GM19372 (cell line): ENCODE measurements around the gene FTCD.

ENCODE experiments used
- ATAC-seq: cut with Tn5 transposase; IDR thresholded peaks from one replicate; pipeline ENCODE4 v1.9.1; 2021; ENCODE audit warnings: mild to moderate bottlenecking, low read depth, moderate library complexity; ENCODE audit not compliant: unreplicated experiment

Gene FTCD

DNA sequence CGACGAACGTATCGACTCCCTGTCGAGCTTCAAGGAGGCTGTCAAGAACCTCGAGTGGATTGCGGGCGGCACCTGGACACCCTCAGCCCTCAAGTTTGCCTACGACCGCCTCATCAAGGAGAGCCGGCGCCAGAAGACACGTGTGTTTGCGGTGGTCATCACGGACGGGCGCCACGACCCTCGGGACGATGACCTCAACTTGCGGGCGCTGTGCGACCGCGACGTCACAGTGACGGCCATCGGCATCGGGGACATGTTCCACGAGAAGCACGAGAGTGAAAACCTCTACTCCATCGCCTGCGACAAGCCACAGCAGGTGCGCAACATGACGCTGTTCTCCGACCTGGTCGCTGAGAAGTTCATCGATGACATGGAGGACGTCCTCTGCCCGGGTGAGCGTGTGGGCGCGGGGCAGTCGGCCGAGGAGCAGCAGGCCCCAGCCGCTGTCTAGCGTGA is 29.5 kb downstream of the FTCD start:
- ATAC-seq = no peak

DNA sequence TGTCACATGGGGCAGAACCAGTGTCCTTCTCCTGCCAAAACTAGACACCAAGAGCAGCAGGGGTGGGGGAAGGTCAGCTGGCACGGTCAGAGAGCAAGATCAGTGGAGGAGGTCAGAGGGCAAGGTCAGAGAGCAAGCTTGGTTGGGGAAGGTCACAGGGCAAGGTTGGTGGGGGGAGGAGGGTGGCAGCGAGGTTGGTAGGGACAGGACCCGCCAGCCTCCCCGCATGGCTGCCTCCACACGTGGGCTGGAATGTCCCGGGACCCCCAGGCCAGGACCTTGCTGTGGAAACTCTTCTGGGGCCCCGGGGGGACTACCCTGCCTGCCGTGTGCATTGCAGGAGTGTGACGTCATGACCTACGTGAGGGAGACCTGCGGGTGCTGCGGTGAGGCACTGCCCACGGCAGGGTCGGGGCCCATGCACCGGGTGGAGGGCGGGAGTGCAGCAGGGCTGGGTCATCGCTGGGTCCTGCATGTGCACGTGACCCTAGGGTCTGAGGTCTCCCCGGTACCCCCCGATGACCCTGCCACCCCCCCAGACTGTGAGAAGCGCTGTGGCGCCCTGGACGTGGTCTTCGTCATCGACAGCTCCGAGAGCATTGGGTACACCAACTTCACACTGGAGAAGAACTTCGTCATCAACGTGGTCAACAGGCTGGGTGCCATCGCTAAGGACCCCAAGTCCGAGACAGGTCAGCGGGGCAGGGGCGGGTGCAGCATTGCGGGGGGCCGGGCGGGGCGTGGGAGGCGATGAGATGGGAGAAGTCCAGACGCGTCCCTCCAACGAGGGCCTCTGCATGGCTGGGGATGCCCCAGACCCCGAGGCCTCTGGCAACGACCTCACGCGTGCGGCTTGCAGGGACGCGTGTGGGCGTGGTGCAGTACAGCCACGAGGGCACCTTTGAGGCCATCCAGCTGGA is 30.2 kb downstream of the FTCD start:
- ATAC-seq = no peak

DNA sequence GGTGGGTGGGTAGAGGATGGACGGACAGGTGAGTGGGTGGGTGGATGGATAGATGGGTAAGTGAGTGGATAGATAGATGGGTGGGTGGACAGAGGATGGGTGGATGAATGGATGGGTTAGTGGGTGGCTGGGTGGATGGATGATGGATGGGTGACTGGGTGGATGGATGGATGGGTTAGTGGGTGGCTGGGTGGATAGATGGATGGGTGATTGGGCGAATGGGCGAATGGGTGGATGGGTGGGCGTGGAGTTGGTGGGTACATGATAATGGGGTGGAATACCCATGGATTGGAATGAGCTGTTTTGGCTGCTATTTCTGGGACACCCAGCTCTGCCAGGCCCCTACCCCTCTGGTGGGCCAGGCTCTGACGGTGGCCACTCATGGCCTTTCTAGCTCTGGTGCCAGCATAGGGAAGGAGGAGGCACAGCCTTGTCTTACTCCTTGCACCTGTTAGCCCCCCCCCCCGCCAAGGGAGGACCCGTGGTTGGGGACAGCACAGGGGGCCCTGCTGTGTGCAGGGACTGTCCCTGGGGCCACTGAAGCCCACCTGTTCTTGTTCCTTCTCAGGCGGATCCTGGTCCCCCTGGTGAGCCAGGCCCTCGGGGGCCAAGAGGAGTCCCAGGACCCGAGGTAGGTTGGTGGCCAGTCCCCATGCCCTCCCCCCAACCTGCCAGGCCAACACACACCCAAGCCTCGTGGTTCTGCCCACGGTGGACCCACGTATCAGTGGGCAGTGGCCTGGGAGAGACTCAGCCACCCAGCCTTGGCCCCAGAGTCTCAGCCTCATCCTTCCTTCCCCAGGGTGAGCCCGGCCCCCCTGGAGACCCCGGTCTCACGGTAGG is 31.1 kb downstream of the FTCD start:
- no peak for ATAC-seq

DNA sequence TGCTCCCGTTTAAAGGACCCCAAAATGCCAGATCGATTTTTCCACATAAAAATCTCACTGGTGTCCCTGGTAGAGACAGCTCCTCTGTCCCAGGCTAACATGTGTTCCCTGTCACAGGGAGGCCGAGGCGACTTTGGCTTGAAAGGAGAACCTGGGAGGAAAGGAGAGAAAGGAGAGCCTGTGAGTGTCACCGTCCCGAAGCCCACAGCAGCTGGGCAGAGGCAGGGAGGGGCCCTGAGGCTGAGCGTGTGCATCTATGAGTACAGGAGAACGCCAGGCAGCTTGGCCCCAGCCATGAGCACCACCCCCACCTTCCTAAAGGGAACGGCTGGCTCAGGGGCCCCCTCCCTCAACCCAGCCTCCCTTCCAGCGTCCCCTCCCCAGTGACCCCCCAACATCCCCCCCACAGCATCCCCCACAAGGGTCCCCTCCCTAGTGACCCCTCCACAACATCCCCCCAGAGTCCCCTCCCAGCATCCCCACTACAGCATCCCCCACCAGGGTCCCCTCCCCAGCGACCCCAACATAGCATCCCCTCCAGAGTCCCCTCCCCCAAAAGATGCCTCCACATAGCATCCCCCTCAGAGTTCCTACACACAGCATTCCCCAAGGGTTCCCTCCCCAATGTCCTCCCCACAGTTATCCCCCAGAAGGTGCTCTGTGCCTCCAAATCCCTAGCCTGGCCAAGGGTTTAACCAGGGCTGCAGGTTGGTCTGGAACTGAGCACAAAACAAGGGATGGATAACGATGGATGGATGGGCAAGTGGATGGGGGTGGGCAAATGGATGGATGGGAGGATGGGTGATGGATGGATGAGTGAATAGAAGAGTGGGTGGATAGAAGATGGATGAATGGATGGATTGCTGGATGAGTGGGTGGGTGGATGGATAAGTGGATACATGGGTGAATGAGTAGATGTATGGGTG is 32.4 kb downstream of the FTCD start:
- no peak for ATAC-seq

DNA sequence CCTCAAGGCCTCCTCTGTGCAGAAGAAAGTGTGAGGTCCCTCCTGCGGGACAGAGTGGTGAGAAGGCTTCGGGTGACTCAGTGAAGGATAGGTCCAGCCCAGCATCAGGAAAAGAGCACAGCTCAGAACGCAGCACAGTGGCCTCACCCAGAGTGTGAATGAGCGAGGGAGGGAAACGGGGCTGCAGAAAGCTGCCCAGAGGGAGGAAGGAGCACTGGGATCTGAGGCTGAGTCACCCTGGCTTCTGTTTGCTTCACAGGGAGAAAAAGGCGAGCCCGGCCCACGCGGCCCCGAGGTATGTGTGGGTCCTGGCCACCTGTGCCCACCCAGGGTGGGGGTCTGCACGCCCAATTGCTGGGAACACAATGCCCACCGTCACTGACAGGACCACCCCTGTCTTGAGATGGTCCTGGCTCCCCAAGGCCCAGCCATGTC is 33.1 kb downstream of the FTCD start:
- ATAC-seq = no peak

DNA sequence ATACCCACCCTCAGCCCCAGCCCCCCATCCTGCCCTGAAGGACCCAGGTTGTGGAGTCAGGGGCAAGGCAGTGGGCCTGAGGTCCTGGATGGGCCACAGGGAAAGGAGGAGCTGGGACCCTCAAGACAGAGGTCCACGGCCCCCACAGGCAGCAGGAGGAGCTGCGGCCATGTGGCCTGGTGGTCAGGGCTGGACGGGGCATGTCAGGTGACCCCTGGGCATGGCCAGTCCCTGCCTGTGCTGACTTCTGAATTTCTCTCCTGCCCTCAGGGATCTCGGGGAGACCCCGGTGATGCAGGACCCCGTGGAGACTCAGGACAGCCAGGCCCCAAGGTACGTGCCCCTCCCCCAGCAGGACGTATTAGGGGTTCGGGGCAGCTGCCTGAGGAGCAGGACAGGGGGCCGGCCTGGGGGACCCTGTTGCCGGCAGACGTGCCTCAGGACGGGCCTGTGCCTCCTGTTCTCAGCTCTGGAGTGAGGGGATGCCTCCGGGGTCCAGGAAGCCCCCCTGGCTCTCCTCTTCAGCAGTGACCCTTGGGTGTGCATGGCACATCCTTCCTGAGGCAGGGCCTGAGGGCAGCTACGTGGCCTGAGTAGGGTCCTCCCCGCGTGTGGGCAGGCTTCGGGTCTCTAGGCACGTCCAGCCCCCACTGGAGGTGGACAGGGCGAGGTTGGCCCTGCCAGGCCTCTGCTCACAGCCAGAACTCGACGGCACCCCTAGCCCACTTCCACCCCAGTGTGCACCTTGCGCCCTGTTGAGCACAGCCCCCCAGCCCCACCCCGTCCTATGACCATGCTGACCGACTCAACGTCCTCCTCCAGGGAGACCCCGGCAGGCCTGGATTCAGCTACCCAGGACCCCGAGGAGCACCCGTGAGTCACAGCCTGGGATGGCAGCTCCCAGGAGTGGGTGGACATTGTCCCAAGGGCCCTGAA is 33.8 kb downstream of the FTCD start:
- no peak for ATAC-seq

DNA sequence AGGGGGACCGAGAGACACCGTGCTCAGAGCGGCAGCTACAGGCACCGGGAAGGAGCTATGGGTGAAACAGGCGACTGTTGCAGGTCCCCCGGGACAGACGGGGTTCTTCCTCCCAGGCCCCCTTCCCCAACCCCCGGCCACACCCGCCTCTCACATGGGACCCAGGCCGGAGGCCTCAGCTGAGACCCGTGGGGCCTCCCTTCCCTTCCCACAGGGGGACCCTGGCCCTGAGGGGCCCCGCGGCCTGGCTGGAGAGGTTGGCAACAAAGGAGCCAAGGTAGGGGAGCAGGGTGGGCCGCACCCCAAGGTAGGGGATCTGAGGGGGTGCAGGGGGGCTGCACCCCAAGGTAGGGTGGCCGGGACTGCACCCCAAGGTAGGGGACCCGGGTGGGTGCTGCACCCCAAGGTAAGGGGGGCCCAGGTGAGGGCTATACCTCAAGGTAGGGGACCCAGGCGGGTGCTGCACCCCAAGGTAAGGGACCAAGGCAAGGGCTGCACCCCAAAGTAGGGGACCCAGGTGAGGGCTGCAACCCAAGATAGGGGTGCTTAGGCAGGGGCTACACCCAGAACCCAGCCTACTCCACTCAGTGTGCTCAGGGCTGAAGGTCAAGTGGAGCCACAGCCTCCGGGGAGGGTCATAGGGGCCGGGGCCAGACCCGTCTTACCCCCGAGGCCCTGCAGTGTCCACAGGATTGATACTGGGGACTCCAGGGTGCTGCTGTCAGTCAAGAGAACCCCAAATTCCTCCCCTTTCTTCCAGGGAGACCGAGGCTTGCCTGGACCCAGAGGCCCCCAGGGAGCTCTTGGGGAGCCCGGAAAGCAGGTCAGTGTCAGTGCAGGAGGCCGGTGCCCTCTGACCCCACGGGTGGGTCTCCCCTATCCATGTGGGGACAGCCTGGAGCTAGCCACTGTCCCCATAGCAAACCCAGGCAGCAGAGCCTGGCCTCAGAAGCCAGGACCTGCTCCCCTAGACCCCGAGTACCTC is 34.8 kb downstream of the FTCD start:
- no peak for ATAC-seq

DNA sequence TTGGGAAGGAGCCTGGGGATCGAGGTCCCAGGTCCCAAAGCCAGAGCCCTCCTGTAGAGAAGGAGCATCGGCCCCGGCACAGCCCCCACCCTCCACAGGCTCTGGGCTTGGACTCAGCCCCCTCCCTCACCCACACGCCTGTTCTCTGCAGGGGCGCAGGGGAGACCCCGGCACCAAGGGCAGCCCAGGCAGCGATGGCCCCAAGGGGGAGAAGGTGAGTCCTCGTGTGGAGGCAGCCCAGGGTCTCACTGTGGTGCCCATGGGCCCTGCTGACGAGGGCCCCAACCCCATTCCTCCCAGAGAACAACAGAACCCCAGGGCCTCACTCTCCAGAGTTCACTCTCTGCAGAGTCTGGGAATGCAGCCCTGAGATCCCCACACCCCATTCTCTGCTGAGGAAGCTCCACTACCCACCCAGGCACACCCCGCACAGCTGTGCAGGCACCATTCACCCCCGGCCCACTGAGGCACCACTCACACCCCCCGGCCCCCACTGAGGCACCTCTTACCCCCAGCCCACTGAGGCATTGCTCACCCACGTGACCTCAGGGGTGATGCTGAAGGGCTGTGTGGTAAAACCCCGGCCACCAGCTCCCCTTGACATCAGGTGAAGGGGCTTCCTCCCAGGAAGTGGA is 35.6 kb downstream of the FTCD start:
- no peak for ATAC-seq

DNA sequence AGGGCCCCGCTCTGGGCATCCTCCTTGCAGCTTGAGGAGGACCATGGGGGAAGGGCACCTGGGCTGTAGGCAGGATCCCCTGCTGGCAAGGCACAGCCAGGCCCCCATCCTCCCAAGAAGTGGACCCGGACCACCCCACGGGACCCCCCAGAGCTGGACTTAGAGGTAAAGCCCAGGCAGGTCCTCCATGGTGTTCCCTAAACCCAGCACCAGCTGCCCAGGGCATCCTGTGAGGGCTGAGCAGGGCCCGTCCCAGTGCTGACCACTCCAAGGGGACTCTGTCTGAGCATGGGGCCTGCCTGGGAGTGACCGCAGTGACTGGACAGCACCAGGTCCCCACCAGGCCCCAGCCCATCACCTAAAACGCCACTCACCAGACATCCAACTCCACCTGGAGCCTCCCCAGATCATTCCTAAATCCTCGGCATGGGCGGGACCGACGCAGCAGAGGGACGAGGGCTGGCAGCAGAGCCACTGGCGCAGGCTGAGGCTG is 36.2 kb downstream of the FTCD start:
- no peak for ATAC-seq

DNA sequence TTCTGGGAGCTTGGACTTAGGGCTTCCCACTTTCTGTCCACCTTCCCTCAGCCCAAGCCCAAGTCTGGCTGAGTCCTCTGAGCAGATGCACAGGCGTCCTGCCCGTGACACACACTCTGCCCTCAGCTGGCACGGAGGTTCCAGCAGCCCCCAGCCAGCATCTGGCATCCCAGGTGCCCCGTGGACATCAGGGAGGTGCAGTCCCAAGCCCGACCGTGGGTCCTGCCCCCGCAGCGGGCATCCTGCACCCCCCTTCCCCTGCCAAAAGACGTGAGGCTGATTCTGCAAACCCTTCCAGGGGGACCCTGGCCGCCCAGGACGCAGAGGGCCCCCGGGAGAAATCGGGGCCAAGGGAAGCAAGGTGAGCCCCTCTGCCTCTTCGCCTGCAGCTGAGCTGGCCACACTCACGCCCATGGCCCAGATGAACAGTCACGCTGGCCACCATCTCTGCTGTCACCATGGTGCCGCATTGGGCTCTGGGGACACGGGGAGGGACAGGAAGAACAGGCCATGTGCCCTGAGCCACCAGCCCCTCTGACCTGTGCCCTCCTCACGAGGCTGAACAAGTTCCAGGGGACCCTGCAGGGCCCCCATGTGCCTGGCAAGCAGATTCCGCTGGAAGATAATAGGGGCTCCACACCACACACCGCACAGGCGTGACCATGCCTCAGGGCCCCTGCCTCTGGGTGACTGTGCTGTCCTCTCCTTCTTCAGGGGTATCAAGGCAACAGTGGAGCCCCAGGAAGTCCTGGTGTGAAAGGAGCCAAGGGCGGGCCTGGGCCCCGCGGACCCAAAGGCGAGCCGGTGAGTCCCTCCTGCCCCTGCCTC is 36.8 kb downstream of the FTCD start:
- no peak for ATAC-seq

DNA sequence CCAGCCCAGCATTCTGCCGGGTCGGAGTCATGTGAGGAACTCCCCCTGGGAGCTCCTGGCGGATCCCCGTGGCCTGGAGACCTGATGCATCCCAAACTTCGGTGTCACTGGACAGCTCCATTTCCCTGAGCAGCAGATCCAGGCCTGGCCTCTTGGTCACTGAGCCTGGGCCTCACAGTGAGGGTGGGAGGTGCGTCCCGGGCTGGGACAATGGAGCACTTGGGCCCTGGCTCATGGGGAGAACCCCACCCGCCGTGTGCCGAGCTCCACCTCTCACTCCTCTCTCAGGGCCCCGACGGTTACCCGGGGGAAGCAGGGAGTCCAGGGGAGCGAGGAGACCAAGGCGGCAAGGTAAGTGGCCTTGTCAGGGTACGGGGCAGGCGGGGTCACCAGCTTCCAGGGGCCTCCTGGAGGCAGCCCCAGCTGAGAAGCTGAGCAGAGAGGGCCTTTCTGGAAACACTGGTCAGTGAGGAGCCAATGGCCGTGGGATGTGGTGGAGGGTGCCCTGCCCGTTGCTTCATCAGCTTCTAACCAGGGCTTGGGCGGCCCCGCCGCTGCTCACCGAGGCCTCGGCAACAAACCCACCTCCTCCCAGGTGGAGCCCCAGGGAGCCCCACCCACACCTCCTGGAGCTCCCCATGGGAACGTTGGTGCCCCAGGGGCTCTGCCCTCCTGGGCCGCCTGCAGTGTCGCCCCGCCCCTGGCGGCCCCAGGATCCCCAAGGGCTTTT is 37.6 kb downstream of the FTCD start:
- no peak for ATAC-seq

DNA sequence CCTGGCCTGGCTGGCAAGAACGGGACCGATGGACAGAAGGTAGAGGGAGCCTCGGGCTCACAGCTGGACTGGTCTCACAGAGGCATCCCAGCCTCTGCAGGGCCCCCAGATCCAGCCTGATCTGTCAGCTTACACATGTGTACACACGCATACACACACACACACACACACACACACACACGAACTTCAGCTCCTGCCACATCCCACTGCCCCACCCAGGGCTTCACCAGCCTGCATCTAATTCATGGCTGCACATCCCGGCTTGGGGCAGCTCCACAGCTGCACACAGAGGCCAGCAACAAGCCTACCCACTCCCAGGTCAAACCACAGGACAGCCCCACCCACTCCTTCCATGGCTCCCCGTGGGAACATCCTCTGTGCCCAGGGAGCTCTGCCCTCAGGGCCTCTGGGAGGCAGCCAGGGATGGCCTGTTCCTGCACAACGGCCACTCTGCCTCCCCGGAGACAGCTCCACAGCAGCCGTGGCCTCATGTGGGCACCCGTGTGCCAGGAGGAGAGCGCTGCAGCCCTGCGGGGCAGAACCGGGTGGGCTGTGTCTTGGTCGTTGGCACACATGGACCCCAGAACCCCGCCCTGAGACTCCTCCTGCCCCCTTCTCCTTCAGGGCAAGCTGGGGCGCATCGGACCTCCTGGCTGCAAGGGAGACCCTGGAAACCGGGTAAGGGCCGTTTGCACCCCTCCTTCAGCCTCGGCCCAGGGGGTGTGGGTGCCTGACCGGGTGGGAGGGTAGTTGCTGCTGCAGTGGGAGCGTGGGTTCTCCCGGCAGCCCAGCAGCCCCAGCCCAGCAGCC is 38.4 kb downstream of the FTCD start:
- no peak for ATAC-seq

DNA sequence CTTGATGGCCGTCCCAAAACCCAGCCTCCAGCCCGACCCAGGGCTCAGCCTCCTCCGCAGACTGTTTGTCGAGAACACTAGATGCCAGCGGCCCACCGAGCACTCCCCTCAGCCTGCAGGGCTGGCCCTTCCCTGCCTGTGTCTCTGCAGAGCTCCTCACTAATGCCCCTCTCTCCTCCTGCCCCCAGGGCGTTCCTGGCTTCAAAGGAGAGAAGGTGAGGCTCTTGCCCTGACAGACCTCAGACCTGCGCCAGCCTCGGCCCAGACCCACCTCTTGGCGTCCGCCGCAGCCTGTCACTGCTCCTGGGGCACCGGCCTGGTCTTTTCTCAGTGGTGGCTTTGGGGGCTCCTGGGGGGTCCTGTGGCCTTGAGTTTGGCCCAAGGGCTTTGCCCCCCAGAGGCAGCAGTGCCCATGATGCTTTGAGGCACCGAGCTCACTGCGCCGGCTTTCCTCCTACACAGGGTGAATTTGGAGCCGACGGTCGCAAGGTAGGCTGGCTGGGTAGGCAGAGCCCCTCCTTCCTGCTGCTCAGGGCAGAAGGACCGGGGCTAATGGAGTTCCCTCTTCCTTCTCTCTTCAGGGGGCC is 39.1 kb downstream of the FTCD start:
- ATAC-seq = no peak

DNA sequence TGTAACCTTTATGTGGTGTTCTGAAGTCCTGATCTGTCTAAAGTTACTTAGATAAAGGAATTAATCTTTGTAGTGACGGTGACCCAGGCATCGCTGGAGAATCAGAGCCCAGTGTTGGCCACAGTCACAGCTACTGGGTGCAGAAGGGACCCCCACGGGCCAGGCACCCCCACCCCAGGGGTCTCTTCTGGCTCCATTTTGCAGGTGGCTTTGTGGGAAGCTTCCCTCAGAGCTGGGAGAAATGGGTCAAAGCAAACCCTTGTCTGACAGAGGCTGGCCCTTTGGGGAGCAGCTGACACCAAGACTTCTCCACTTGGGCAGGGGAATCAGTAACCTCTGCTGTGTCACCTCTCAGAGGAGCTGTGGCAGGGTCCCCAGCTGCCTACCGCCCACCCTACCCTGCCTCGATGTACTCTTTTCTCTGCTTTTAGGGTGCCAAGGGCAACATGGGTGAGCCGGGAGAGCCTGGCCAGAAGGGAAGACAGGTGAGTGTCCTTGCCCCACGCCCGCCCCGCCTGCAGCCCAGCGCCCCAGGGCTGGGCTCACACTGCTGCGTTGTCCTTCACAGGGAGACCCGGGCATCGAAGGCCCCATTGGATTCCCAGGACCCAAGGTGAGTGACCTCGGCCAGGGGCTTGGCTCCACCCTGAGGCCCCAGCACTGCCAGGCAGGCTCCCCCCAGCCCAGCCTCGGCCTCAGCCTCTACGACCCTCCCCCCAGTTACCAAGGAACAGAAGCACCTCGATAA is 39.8 kb downstream of the FTCD start:
- no peak for ATAC-seq
